SK-MEL-5 (cell line): Measurements from ENCODE around the gene ILK. TPM values are rescaled to one million over a fixed set of nuclear protein-coding genes. Genes with fewer than 3 reads are reported as not detected.
A peak's percentile ranks its signal among the peaks of the same experiment; 100 is the strongest.

ENCODE experiments used
- DNase-seq: peaks from one replicate; pipeline ENCODE4 v3.0.0-alpha.2; 2016; ENCODE audit warnings: low read depth, low spot score
- in situ Hi-C: cut with HindIII; loops from 2 replicates; pipeline ENCODE4 v1.10.0; 2016; ENCODE audit warnings: low sequenced_read_pairs, high pct_unique_total_duplicates, low pct_unique_long_range_greater_than_20kb
- total RNA-seq: library from RNA; depleted of rRNA; stranded (reverse); fragments of >200 nt; shearing (Covaris generic); gene quantifications from 2 replicates; pipeline ENCODE4 v1.2.3, GENCODE V29; 2014

Gene ILK
- total RNA-seq, 1 experiment from 2014 or later: 106 TPM

DNA sequence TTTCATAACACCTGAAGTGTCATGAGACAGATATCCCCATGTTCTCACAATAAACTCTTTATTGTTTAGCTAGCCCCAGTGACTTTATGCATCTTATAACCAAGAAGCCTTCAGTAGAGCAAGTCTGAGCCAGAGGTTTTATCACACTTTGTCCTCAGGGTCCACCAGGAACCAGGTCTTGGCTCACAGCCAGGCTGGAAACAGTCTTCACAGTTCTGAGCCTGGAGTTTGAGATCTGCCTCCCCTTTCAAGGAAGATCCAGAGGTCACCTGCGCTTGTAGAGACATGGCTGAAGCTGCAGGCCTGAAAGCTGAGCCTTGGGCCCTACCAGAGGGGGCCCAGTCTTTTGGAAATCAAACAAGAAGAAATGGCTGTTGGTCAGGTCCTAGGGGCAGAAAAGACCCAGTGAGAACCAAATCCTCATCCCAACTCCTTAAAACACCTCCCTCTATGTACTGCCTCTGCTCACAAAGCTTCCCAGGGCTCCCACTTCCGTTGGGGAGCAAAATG lies 3.6 kb upstream of the ILK start:
- in situ Hi-C loops: no loop called here
- DNase-seq: no peak

- DNase-seq: no peak
- in situ Hi-C loops: no loop called here
Measured at GRCh38 chr11:6601041-6601461, 2.5 kb upstream of the ILK start.

GRCh38 chr11:6602096-6602940 lies 1.3 kb upstream of the ILK start:
- in situ Hi-C loops: no loop called here
- DNase-seq: no peak

DNA sequence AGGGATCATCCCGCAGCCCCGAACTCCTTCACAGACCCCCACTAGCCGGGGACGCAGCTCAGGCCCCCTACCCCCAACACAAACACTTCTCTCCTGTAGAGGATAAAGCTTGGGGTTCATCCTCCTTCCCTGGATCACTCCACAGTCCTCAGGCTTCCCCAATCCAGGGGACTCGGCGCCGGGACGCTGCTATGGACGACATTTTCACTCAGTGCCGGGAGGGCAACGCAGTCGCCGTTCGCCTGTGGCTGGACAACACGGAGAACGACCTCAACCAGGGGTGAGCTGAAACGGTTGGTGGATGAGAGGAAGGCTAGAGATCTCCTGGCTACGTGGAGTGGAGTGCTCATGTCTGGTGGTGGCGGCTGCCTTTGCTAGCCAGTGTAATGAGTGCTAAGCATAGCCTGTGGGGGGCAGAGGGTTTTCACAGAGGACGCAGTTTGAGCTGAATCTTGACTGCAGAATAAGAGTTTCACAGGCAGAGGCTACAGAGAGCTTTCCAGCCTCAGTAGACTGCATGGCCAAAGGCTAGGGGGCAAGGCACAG lies 580 bp downstream of the ILK start:
- DNase-seq: peak; percentile 63
- in situ Hi-C loops: no loop called here

DNA sequence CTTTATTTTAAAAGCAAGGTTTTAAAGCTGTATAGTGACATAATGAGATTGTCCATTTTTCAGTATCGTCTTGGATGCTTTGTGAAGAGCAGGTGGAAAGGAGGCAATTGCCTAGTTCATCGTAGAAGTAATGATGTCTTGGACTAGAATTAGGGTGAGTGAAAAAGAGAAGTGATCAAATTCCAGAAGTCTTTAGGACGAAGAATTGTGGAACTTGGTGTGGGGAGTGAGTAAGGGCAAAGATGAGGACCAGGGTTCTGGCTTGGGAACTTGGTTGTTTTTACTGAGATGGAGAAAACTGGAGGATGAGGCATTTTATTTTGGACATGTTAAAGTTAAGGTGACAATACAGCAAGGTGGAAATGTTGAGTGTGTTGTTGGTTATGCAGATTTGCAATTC lies 1.2 kb downstream of the ILK start:
- in situ Hi-C loops: no loop called here

GRCh38 chr11:6606471-6607189 lies 3.1 kb downstream of the ILK start:
- in situ Hi-C loops: no loop called here
- DNase-seq: peak; percentile 79

More for the DNA sequence above, 1.2 kb downstream of the ILK start:
- DNase-seq: no peak

DNA sequence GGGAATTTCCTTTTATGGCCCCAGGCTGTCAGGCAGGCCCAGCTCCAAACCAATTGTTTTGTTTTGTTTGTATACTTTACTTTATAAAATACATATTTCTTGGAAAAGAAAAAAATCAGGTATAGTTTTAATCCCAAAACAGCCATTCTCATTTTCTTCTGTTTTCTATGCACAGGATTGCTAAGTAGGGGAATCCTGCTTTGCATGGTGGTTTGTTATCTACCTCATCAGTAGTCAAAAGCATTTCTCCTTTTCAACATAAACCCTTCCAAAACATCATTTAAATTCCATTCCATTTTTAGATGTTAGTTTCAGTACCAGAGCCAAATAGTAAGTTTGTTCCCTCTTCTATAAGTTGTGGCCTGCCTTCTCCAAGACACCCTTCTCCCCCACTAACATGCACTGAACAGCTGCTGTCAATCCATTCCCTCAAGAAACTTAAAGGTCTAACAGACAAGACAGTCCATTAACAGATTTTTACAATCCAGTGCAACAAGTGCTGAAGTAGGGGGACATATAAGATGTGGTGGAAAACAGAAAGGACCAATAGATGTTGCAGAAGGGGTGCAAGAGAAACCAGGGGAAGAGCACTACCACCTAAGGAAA lies 3.7 kb downstream of the ILK start:
- in situ Hi-C loops: no loop called here
- no peak for DNase-seq

GRCh38 chr11:6608011-6608410 lies 4.4 kb downstream of the ILK start:
- DNase-seq: no peak
- in situ Hi-C loops: no loop called here

GRCh38 chr11:6608726-6609501 lies 5.3 kb downstream of the ILK start:
- in situ Hi-C loops: no loop called here
- DNase-seq: no peak

GRCh38 chr11:6609502-6610015 lies 6.0 kb downstream of the ILK start:
- no peak for DNase-seq
- in situ Hi-C loops: no loop called here

DNA sequence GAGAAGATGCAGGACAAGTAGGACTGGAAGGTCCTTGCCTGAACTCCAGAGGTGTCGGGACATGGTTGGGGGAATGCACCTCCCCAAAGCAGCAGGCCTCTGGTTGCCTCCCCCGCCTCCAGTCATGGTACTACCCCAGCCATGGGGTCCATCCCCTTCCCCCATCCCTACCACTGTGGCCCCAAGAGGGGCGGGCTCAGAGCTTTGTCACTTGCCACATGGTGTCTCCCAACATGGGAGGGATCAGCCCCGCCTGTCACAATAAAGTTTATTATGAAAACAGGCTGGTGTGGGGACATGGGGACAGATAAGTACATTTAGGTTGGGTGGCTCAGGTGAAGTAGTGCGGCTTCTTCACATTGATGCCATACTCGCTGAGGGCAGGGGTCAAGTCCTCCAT lies 7.0 kb downstream of the ILK start:
- in situ Hi-C loops: no loop called here
- no peak for DNase-seq

- in situ Hi-C loops: no loop called here
- DNase-seq: no peak
Measured at GRCh38 chr11:6611092-6611962, 7.8 kb downstream of the ILK start.

DNA sequence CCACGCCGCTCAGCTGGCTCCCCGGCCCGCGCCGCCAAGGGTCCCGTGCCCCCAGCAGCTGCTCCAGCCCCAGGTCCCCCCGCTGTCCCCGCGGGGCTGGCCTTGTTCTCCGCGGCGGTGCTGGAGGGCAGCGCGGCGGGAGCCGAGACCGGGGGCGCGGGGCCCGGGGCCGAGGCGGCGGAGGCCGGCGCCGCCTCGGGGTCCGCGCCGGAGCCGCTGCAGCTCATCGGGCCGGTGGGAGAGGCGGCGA lies 8.3 kb downstream of the ILK start:
- DNase-seq: no peak
- in situ Hi-C loops: no loop called here

DNA sequence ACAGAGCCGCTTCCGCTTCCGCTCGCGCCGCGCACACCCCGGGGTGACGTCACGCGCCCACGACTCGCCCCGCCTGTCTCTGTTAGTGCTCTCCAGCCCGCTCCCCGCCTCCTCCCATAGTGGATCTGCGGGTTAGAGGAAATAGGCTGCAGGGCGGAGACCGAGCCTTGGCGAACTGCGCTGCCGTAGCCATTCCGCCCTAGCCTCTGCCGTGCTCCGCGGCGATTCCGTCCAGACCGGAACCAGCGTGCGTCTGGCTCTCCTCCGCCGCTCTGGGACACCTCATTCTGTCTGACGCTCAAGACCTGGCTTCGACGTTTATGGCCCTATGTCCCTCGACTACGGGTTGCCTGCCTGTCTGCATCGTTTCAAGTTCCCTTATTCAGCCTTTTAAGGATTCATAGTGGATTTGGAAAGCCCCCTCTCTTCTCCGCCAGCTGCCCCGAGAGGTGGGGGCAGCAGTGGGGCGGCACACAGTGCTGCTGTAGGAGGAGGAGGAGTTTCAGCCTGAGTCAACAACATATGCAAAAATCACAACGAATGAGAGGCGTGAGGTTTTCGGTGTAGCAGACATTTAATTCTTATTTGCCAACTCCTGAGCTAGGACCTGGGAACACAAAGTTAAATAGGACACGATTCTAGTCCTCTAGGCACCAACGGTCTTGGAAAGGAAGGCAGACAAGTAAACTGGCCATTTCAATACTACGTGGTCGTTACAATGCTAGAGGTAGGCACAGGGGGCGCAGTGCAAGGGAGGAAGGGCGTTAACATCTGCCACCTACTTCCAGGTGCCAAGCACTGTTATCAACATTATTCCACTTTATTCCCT lies 8.9 kb downstream of the ILK start, which contains the start of gene TAF10:
Gene TAF10 (minus strand): TSS at position 4 of the 829 bp plus-strand sequence. CDS start 27 bp downstream, outside the sequence.
- in situ Hi-C loops: no loop called here
- peak; percentile 93 for DNase-seq

- no peak for DNase-seq
- in situ Hi-C loops: no loop called here
Measured at GRCh38 chr11:6613496-6613895, 9.9 kb downstream of the ILK start.

- DNase-seq: no peak
- in situ Hi-C loops: no loop called here
Measured at GRCh38 chr11:6614446-6614845, 10.9 kb downstream of the ILK start.
